Activated T-cell treated with anti-CD3 and anti-CD28 coated beads, Interleukin-2, amount 50 U/mL, for 24 hours (primary cell): ENCODE measurements around the gene TOM1L2.

ENCODE experiments used
- DNase-seq: peaks from one replicate; pipeline ENCODE4 v3.0.0-alpha.2; 2020
- H3K27ac Mint-ChIP-seq: 2 replicates; pipeline ENCODE4 v1.8.0; 2020; ENCODE audit warnings: mild to moderate bottlenecking, mixed read lengths
- H3K27me3 Mint-ChIP-seq: 2 replicates; pipeline ENCODE4 v1.8.0; 2020; ENCODE audit warnings: mixed read lengths
- H3K36me3 Mint-ChIP-seq: 2 replicates; pipeline ENCODE4 v1.8.0; 2020; ENCODE audit warnings: low read depth, mixed read lengths
- H3K4me1 Mint-ChIP-seq: 2 replicates; pipeline ENCODE4 v1.8.0; 2020; ENCODE audit warnings: low read depth, mixed read lengths
- H3K4me3 Mint-ChIP-seq: 2 replicates; pipeline ENCODE4 v1.8.0; 2020; ENCODE audit warnings: mild to moderate bottlenecking, moderate library complexity, mixed read lengths
- H3K9me3 Mint-ChIP-seq: 2 replicates; pipeline ENCODE4 v1.8.0; 2020; ENCODE audit warnings: mixed read lengths

TOM1L2 gene

GRCh38 chr17:17887752-17888304 lies 84.4 kb downstream of the TOM1L2 start:
- H3K27ac Mint-ChIP-seq, result peak overlapping the region; percentile 17
- peaks cover 4% of the 10 kb centered on the region for H3K36me3 Mint-ChIP-seq
- H3K4me1 Mint-ChIP-seq, result peaks cover 5% of the 10 kb centered on the region
- no peaks in the 10 kb centered on the region for H3K27me3 Mint-ChIP-seq
- DNase-seq, result no peak
- no peak overlapping the region for H3K4me3 Mint-ChIP-seq
- H3K9me3 Mint-ChIP-seq, result no peaks in the 10 kb centered on the region

- Mint-ChIP-seq H3K4me3 (no peak overlapping the region), H3K4me1 (peaks cover 3% of the 10 kb centered on the region), H3K27ac (no peak overlapping the region), H3K27me3 (no peaks in the 10 kb centered on the region), H3K36me3 (peaks cover 13% of the 10 kb centered on the region), H3K9me3 (no peaks in the 10 kb centered on the region)
- DNase-seq, result no peak
These were observed 85.5 kb downstream of the TOM1L2 start for GRCh38 chr17:17886726-17887125.

GRCh38 chr17:17886226-17886625 lies 86.0 kb downstream of the TOM1L2 start:
- H3K36me3 Mint-ChIP-seq, result peaks cover 16% of the 10 kb centered on the region
- no peak overlapping the region for H3K4me3 Mint-ChIP-seq
- no peaks in the 10 kb centered on the region for H3K9me3 Mint-ChIP-seq
- H3K27me3 Mint-ChIP-seq, result no peaks in the 10 kb centered on the region
- no peaks in the 10 kb centered on the region for H3K4me1 Mint-ChIP-seq
- no peak for DNase-seq
- no peak overlapping the region for H3K27ac Mint-ChIP-seq

- H3K27me3 Mint-ChIP-seq, result no peaks in the 10 kb centered on the region
- no peak for DNase-seq
These were observed 87.5 kb downstream of the TOM1L2 start for GRCh38 chr17:17884391-17885357.

GRCh38 chr17:17883801-17884200 lies 88.4 kb downstream of the TOM1L2 start:
- no peak overlapping the region for H3K4me3 Mint-ChIP-seq
- no peak for DNase-seq
- no peaks in the 10 kb centered on the region for H3K9me3 Mint-ChIP-seq
- no peaks in the 10 kb centered on the region for H3K27me3 Mint-ChIP-seq
- no peaks in the 10 kb centered on the region for H3K4me1 Mint-ChIP-seq
- H3K36me3 Mint-ChIP-seq, result peaks cover 36% of the 10 kb centered on the region
- no peak overlapping the region for H3K27ac Mint-ChIP-seq

More at GRCh38 chr17:17884391-17885357, 87.5 kb downstream of the TOM1L2 start:
- Mint-ChIP-seq H3K36me3 (peaks cover 28% of the 10 kb centered on the region), H3K27ac (no peak overlapping the region), H3K4me1 (no peaks in the 10 kb centered on the region), H3K4me3 (no peak overlapping the region), H3K9me3 (no peaks in the 10 kb centered on the region)

GRCh38 chr17:17882082-17882581 lies 90.1 kb downstream of the TOM1L2 start:
- Mint-ChIP-seq H3K27me3 (no peaks in the 10 kb centered on the region), H3K4me1 (no peaks in the 10 kb centered on the region), H3K36me3 (peaks cover 51% of the 10 kb centered on the region), H3K4me3 (no peak overlapping the region), H3K9me3 (no peaks in the 10 kb centered on the region), H3K27ac (no peak overlapping the region)
- no peak for DNase-seq

- no peaks in the 10 kb centered on the region for H3K27me3 Mint-ChIP-seq
- no peaks in the 10 kb centered on the region for H3K9me3 Mint-ChIP-seq
- DNase-seq, result no peak
- peaks cover 63% of the 10 kb centered on the region for H3K36me3 Mint-ChIP-seq
- H3K4me1 Mint-ChIP-seq, result no peaks in the 10 kb centered on the region
- no peak overlapping the region for H3K4me3 Mint-ChIP-seq
- H3K27ac Mint-ChIP-seq, result peak overlapping the region; percentile 24
These were observed 91.5 kb downstream of the TOM1L2 start for GRCh38 chr17:17880577-17881196.

- no peak for DNase-seq
- no peak overlapping the region for H3K4me3 Mint-ChIP-seq
- H3K27me3 Mint-ChIP-seq, result no peaks in the 10 kb centered on the region
- peaks cover 58% of the 10 kb centered on the region for H3K36me3 Mint-ChIP-seq
- no peak overlapping the region for H3K27ac Mint-ChIP-seq
- H3K9me3 Mint-ChIP-seq, result no peaks in the 10 kb centered on the region
- no peaks in the 10 kb centered on the region for H3K4me1 Mint-ChIP-seq
These were observed 94.5 kb downstream of the TOM1L2 start for GRCh38 chr17:17877529-17878358.

- H3K27ac Mint-ChIP-seq, result no peak overlapping the region
- no peak overlapping the region for H3K4me3 Mint-ChIP-seq
- H3K4me1 Mint-ChIP-seq, result no peaks in the 10 kb centered on the region
- peaks cover 52% of the 10 kb centered on the region for H3K36me3 Mint-ChIP-seq
- no peak for DNase-seq
- H3K9me3 Mint-ChIP-seq, result no peaks in the 10 kb centered on the region
- no peaks in the 10 kb centered on the region for H3K27me3 Mint-ChIP-seq
These were observed 95.2 kb downstream of the TOM1L2 start for GRCh38 chr17:17876959-17877528.

GRCh38 chr17:17874478-17874877 lies 97.7 kb downstream of the TOM1L2 start:
- no peaks in the 10 kb centered on the region for H3K27me3 Mint-ChIP-seq
- H3K4me1 Mint-ChIP-seq, result no peaks in the 10 kb centered on the region
- H3K4me3 Mint-ChIP-seq, result no peak overlapping the region
- H3K9me3 Mint-ChIP-seq, result no peaks in the 10 kb centered on the region
- no peak for DNase-seq
- no peak overlapping the region for H3K27ac Mint-ChIP-seq
- H3K36me3 Mint-ChIP-seq, result peaks cover 34% of the 10 kb centered on the region

GRCh38 chr17:17873450-17873991 lies 98.7 kb downstream of the TOM1L2 start:
- H3K36me3 Mint-ChIP-seq, result peaks cover 28% of the 10 kb centered on the region
- H3K4me1 Mint-ChIP-seq, result no peaks in the 10 kb centered on the region
- H3K4me3 Mint-ChIP-seq, result no peak overlapping the region
- no peaks in the 10 kb centered on the region for H3K9me3 Mint-ChIP-seq
- no peak for DNase-seq
- no peaks in the 10 kb centered on the region for H3K27me3 Mint-ChIP-seq
- H3K27ac Mint-ChIP-seq, result no peak overlapping the region

GRCh38 chr17:17872547-17873345 lies 99.5 kb downstream of the TOM1L2 start:
- Mint-ChIP-seq H3K27me3 (no peaks in the 10 kb centered on the region), H3K27ac (no peak overlapping the region), H3K4me1 (no peaks in the 10 kb centered on the region), H3K9me3 (no peaks in the 10 kb centered on the region), H3K36me3 (peaks cover 24% of the 10 kb centered on the region), H3K4me3 (no peak overlapping the region)
- no peak for DNase-seq

GRCh38 chr17:17871913-17872312 lies 100.3 kb downstream of the TOM1L2 start:
- Mint-ChIP-seq H3K4me3 (no peak overlapping the region), H3K4me1 (no peaks in the 10 kb centered on the region), H3K9me3 (no peaks in the 10 kb centered on the region), H3K27me3 (no peaks in the 10 kb centered on the region), H3K36me3 (peaks cover 19% of the 10 kb centered on the region), H3K27ac (peak overlapping the region; percentile 7)
- no peak for DNase-seq
